ENCODE measurements around the gene COX19.
"Not testable (repeated sequence)": the region's sequence is repeated elsewhere in the genome, so short reads cannot be mapped to it uniquely, and the experiment has no call there.

COX19 gene

GRCh38 chr7:960972-961371 is 14.4 kb downstream of the COX19 start:
- not testable (repeated sequence) for DNase-seq (ENCODE audit: low read depth in 2 of 2)

- no peak for DNase-seq (ENCODE audit: low read depth in 2 of 2)
These were observed 15.0 kb downstream of the COX19 start for GRCh38 chr7:960269-960871.

- not testable (repeated sequence) for DNase-seq (ENCODE audit: low read depth in 2 of 2)
These were observed 15.6 kb downstream of the COX19 start for GRCh38 chr7:959740-960139.

- no peak for DNase-seq (ENCODE audit: low read depth in 2 of 2)
These were observed 16.1 kb downstream of the COX19 start for GRCh38 chr7:959271-959670.

GRCh38 chr7:958221-959200 is 16.8 kb downstream of the COX19 start:
- no peak for DNase-seq (ENCODE audit: low read depth in 2 of 2)

- DNase-seq (ENCODE audit: low read depth in 2 of 2): no peak
These were observed 17.7 kb downstream of the COX19 start for GRCh38 chr7:957418-958220.

- DNase-seq (ENCODE audit: low read depth in 2 of 2): no peak
These were observed 19.3 kb downstream of the COX19 start for GRCh38 chr7:956031-956430.

- DNase-seq (ENCODE audit: low read depth in 2 of 2): peak; percentile 36 to 62
These were observed 20.8 kb downstream of the COX19 start, which contains the start of gene ADAP1 for GRCh38 chr7:954330-955238. TSS of gene ADAP1 (minus strand) at chr7:954680. CDS start at chr7:954477, 203 bp downstream.

- peak; percentile 20 to 24 for DNase-seq (ENCODE audit: low read depth in 2 of 2)
These were observed 21.6 kb downstream of the COX19 start for GRCh38 chr7:953547-954327.

- DNase-seq (ENCODE audit: low read depth in 2 of 2): no peak
These were observed 22.6 kb downstream of the COX19 start for GRCh38 chr7:952548-953441.

GRCh38 chr7:951881-952547 is 23.3 kb downstream of the COX19 start:
- DNase-seq (ENCODE audit: low read depth in 2 of 2): no peak

GRCh38 chr7:949021-949934 is 26.1 kb downstream of the COX19 start:
- no peak for DNase-seq (ENCODE audit: low read depth in 2 of 2)

- no peak for DNase-seq (ENCODE audit: low read depth in 2 of 2)
These were observed 27.7 kb downstream of the COX19 start for GRCh38 chr7:947391-948210.

- no peak for DNase-seq (ENCODE audit: low read depth in 2 of 2)
These were observed 28.9 kb downstream of the COX19 start for GRCh38 chr7:946256-946996.

- no peak for DNase-seq (ENCODE audit: low read depth in 2 of 2)
These were observed 29.6 kb downstream of the COX19 start for GRCh38 chr7:945556-946255.

All from stimulated activated CD8-positive, alpha-beta memory T cell treated with anti-CD3 and anti-CD28 coated beads, Interleukin-2, amount 100 ng/mL, for 48 hours (primary cell).